DOHH2 (cell line): ENCODE data around the gene CNTNAP1.

Experiments
- CTCF ChIP-seq: fragments of 200-600 bp; sonication (generic); IDR thresholded peaks from one replicate; pipeline ENCODE4 v1.5.1; 2014; ENCODE audit warnings: antibody characterized with exemption, mild to moderate bottlenecking, low read depth, low read length; ENCODE audit not compliant: poor library complexity, severe bottlenecking
- EZH2phosphoT487 ChIP-seq: fragments of 200-600 bp; sonication (generic); IDR thresholded peaks from 2 replicates; pipeline ENCODE4 v1.6.1; 2017; ENCODE audit warnings: borderline replicate concordance, mild to moderate bottlenecking, antibody characterized with exemption, low read length, moderate library complexity, mixed read lengths

- TF ChIP-seq CTCF, result no peak
- TF ChIP-seq EZH2phosphoT487, result no peak
Observed at GRCh38 chr17:42687707-42688320, 5.5 kb downstream of the CNTNAP1 start.
